BE2C (cell line): ENCODE results near the gene CDH13.

Source experiments
- DNase-seq: peaks from one replicate; pipeline ENCODE4 v3.0.0-alpha.2; 2020
- H3K27me3 ChIP-seq: fragments of 250-450 bp; sonication (Bioruptor Pico); 2 replicates; pipeline ENCODE4 v1.5.1; 2020; ENCODE audit warnings: mild to moderate bottlenecking
- H3K36me3 ChIP-seq: fragments of 250-450 bp; sonication (Bioruptor Pico); 2 replicates; pipeline ENCODE4 v1.5.1; 2020; ENCODE audit warnings: mild to moderate bottlenecking
- H3K4me1 ChIP-seq: fragments of 250-450 bp; sonication (Bioruptor Pico); 2 replicates; pipeline ENCODE4 v1.5.1; 2020
- H3K4me3 ChIP-seq: 2 replicates; pipeline ENCODE4 v1.5.1; 2011; ENCODE audit warnings: low read depth, low read length
- H3K9me3 ChIP-seq: fragments of 250-450 bp; sonication (Bioruptor Pico); 2 replicates; pipeline ENCODE4 v1.5.1; 2020
- CTCF ChIP-seq: IDR thresholded peaks from 2 replicates; pipeline ENCODE4 v1.5.1; 2012; ENCODE audit warnings: mild to moderate bottlenecking, low read depth, low read length

CDH13 gene

GRCh38 chr16:83629426-83629825 lies 1002.7 kb downstream of the CDH13 start:
- no peak for DNase-seq
- TF ChIP-seq CTCF: no peak
- no peaks in the 10 kb centered on the region for H3K9me3 ChIP-seq
- no peaks in the 10 kb centered on the region for H3K36me3 ChIP-seq
- no peak overlapping the region for H3K4me3 ChIP-seq
- no peaks in the 10 kb centered on the region for H3K4me1 ChIP-seq
- no peaks in the 10 kb centered on the region for H3K27me3 ChIP-seq

- no peak for DNase-seq
- no peak overlapping the region for H3K4me3 ChIP-seq
- H3K36me3 ChIP-seq: no peaks in the 10 kb centered on the region
- TF ChIP-seq CTCF: no peak
- no peaks in the 10 kb centered on the region for H3K27me3 ChIP-seq
- no peaks in the 10 kb centered on the region for H3K4me1 ChIP-seq
- H3K9me3 ChIP-seq: no peaks in the 10 kb centered on the region
Observed at GRCh38 chr16:83629836-83630235, 1003.1 kb downstream of the CDH13 start.

- Histone ChIP-seq H3K36me3 (no peaks in the 10 kb centered on the region), H3K4me1 (no peaks in the 10 kb centered on the region), H3K27me3 (no peaks in the 10 kb centered on the region), H3K9me3 (no peaks in the 10 kb centered on the region), H3K4me3 (no peak overlapping the region)
- DNase-seq: no peak
- no peak for TF ChIP-seq CTCF
Observed at GRCh38 chr16:83630979-83631378, 1004.2 kb downstream of the CDH13 start.

GRCh38 chr16:83633286-83633685 lies 1006.5 kb downstream of the CDH13 start:
- TF ChIP-seq CTCF: no peak
- Histone ChIP-seq H3K4me1 (no peaks in the 10 kb centered on the region), H3K4me3 (no peak overlapping the region), H3K9me3 (no peaks in the 10 kb centered on the region), H3K36me3 (no peaks in the 10 kb centered on the region), H3K27me3 (no peaks in the 10 kb centered on the region)
- DNase-seq: no peak

- Histone ChIP-seq H3K9me3 (no peaks in the 10 kb centered on the region), H3K27me3 (no peaks in the 10 kb centered on the region), H3K4me1 (no peaks in the 10 kb centered on the region), H3K4me3 (no peak overlapping the region), H3K36me3 (no peaks in the 10 kb centered on the region)
- TF ChIP-seq CTCF: no peak
- no peak for DNase-seq
Observed at GRCh38 chr16:83648347-83648746, 1021.6 kb downstream of the CDH13 start.

GRCh38 chr16:83651871-83652270 lies 1025.1 kb downstream of the CDH13 start:
- H3K36me3 ChIP-seq: no peaks in the 10 kb centered on the region
- DNase-seq: no peak
- no peak for TF ChIP-seq CTCF

More at GRCh38 chr16:83651871-83652270, 1025.1 kb downstream of the CDH13 start:
- H3K4me3 ChIP-seq: no peak overlapping the region
- H3K9me3 ChIP-seq: no peaks in the 10 kb centered on the region
- no peaks in the 10 kb centered on the region for H3K4me1 ChIP-seq
- H3K27me3 ChIP-seq: no peaks in the 10 kb centered on the region
